ENCODE results near the gene NAT10. TPM values are rescaled to one million over a fixed set of nuclear protein-coding genes. Genes with fewer than 3 reads are reported as not detected.

The NAT10 gene
- total RNA-seq, 4 donors from 2014 or later, result 17.7 to 33.6 (median 24.3) TPM

GRCh38 chr11:34185926-34186841, 80.8 kb downstream of the NAT10 start:
- TF ChIP-seq, protein P1, sequence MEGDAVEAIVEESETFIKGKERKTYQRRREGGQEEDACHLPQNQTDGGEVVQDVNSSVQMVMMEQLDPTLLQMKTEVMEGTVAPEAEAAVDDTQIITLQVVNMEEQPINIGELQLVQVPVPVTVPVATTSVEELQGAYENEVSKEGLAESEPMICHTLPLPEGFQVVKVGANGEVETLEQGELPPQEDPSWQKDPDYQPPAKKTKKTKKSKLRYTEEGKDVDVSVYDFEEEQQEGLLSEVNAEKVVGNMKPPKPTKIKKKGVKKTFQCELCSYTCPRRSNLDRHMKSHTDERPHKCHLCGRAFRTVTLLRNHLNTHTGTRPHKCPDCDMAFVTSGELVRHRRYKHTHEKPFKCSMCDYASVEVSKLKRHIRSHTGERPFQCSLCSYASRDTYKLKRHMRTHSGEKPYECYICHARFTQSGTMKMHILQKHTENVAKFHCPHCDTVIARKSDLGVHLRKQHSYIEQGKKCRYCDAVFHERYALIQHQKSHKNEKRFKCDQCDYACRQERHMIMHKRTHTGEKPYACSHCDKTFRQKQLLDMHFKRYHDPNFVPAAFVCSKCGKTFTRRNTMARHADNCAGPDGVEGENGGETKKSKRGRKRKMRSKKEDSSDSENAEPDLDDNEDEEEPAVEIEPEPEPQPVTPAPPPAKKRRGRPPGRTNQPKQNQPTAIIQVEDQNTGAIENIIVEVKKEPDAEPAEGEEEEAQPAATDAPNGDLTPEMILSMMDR (IDR thresholded peaks at IDR 0.05; ENCODE audit: low read depth), result no peak

DNA sequence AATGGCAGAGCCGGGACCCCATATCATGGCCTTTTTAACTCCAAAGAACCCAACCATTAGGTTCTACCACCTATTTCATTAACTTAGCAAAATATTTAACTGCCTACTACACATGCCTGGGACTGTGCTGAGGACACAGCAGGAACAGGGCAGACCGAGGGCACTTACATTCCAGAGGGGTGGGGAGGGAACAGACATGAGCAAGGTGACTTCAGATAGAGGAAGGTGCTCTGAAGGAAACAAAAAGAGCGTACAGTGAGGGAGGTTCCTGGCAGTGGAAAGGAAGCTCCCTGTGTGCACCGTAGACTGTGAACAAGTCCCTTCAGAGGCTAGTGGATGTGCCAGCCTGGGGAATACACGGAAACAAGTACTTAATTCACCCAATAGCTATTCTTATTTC, 82.8 kb downstream of the NAT10 start:
- TF ChIP-seq, protein P1 (IDR thresholded peaks at IDR 0.05; ENCODE audit: low read depth), result no peak

GRCh38 chr11:34189191-34189590, 83.8 kb downstream of the NAT10 start:
- TF ChIP-seq, protein P1 (IDR thresholded peaks at IDR 0.05; ENCODE audit: low read depth), result no peak

DNA sequence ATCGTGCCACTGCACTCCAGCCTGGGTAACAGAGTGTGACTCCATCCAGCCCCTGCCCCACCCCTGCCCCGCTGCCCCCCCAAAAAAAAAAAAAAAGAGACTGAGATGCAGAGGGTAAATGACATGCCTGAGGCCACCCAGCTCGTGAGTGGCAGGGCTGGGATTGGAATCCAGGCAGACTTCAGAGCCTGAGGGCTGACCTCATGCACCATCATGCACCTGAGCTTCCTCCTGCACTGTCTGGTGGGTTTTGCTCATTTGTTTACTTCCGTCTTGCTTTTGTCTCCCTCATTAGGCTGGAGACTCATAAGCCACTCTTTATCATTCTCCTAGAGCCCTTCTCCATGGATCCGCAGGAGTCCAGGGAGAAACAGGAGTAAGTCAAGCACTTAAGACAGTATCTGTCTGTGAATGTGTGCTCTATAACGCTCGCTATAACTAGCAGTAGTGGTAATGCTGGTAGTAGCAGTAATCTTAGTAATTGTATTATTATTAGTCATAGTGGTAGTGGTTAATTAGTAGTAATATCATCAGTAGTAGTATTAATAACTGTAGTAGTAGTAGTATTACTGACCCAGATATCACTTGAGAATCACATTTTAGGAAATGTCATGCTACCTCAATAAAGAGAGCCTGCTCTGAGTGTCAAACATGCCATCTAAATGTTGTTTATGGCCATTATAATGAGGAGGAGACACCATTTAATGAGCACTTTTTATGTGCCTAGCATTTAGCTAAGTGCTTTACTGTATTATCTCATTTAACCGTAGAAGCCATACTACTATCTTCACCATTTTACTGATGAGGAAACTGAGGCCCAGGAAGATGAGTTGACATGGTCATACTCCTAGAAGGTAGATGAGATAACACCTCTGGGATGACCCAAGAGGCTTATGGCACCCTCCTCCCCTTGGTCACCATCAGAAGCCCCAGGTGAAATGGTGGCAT, 85.0 kb downstream of the NAT10 start:
- TF ChIP-seq, protein P1 (IDR thresholded peaks at IDR 0.05; ENCODE audit: low read depth), result no peak

DNA sequence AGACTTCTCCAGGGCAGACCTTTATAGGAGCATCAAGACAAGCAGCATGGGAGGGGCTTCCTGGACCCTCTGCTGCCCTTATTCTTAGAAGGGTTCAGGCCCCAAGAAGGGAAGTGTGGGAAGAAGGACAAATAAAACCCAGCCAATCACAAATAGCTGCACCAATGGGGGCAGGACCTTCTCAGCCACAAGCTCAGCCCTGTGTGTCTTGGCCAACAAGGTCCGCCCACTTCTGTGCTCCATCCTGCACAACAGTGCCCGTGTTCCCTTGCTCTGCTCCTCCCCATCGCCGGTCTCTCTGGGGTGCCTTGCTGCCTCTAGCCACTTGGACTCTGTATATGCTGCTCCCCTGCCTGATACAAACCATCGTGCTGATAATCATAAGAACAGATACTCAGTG, 86.1 kb downstream of the NAT10 start:
- TF ChIP-seq, protein P1 (IDR thresholded peaks at IDR 0.05; ENCODE audit: low read depth), result no peak

DNA sequence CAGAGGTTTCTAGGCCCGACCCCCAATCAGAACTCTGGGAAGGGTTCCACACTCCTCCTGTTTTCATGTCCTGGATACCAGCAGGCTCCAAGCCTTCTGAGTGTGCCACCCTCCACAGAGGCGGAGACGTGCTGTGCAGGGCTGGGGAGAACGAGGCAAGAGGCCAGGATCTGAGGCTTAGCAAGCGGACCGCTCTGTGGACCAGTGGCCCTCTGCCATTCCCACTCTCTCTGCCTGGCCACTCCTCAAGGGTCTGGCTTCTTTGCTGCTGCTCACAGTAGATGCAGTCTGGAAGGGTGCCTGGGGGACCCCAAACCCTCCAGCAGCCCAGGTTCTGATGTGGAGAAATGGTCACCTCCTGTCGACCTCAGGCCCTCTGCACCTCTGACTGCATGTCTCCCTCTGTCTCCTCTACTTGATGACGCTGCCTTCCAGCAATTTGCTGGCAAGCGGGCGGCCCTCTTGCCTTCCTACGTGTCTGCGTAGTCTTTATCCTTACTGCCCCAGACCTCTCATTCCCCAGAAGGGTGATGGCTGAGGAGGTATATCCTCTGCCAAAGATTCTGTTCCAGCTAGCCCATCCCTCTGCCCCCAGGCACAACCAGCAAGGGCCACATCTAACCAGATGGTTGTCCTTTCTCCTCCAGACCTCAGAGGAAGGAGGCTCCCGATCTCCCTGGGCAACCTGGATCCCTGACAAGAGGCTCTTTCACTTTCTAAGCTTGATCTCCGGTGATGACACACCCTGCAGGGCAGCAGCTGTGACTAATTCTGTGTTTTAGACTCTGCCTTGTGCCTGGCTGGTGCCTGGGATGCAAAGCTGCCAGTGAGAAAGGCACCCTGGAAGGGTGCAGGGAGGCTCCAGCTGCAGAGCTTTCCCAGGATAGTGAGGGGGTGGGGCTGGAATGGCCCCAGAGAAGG, 87.3 kb downstream of the NAT10 start:
- TF ChIP-seq, protein P1 (IDR thresholded peaks at IDR 0.05; ENCODE audit: low read depth), result no peak
